GM19467 (cell line): Measurements from ENCODE around the gene OR10K1.

Experiments
- ATAC-seq: cut with Tn5 transposase; IDR thresholded peaks from one replicate; pipeline ENCODE4 v1.9.1; 2021; ENCODE audit warnings: mild to moderate bottlenecking, moderate library complexity; ENCODE audit not compliant: unreplicated experiment

Gene OR10K1

DNA sequence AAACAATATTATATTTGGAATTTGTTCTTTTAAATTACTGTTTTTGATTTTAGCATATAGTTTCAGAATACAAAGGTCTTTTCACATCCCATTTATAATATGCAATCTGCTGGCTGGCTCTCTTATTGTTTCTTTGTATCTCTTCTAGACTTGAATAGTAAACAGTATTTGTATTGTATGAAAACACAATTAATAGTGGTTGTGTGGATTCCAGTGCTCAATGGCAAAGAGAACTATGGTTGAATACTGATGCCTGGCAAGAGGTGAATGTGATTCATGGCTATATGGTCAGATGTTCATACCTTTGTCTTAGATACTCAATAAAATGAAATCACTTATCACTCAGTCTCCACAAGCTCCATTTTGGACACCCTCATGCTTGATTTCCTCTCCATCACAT, 55.3 kb downstream of the OR10K1 start:
- no peak for ATAC-seq
